ENCODE data around the gene ASTN2. TPM values are rescaled to one million over a fixed set of nuclear protein-coding genes. Genes with fewer than 3 reads are reported as not detected.

The ASTN2 gene
- total and polyA plus RNA-seq, 10 of the 15 experiments (the other 5 are each of a cell fraction or from before 2014, with no cell fraction given) = 1.4 to 15.7 (median 7.0) TPM

GRCh38 chr9:117135501-117136098 is 279.3 kb downstream of the ASTN2 start:
- no peak for TF ChIP-seq SPI1 (IDR thresholded peaks at IDR 0.05; ENCODE audit: borderline replicate concordance, insufficient read depth, low read depth, low read length)
- no peak for TF ChIP-seq ZNF384 (IDR thresholded peaks at IDR 0.05; ENCODE audit: borderline replicate concordance, low read depth, low read length)
- no peak for TF ChIP-seq ZBTB4 (CRISPR knock-in tag; IDR thresholded peaks at IDR 0.05)
- no peak for TF ChIP-seq ZSCAN29 (IDR thresholded peaks at IDR 0.05)
- TF ChIP-seq NFYB (IDR thresholded peaks at IDR 0.05; ENCODE audit: insufficient read depth, low read depth, low read length) = no peak
- TF ChIP-seq SIN3A (IDR thresholded peaks at IDR 0.05; ENCODE audit: low read depth, low read length) = no peak
- in situ Hi-C loops (cut with MboI) = no loop called here
- WGBS (ENCODE audit: insufficient coverage, insufficient replicate concordance, low lambda C conversion rate, missing lambda C conversion rate) = 0% methylated on average over 5 of the region's 5 CpGs
- Histone ChIP-seq H3K36me3 (ENCODE audit: control insufficient read depth in 2 of 2, insufficient read depth in 2 of 2, low read length in 1 of 2) (no peaks in the 10 kb centered on the region), H3K79me2 (ENCODE audit: control insufficient read depth, insufficient read depth, low read length) (no peaks in the 10 kb centered on the region), H3K27me3 (replicated peaks in 1 of 2; ENCODE audit: control insufficient read depth in 2 of 2, insufficient read depth in 2 of 2, low read length in 1 of 2) (no peaks in the 10 kb centered on the region; a peak in 1 of 4 replicates), H4K20me1 (ENCODE audit: control insufficient read depth, insufficient read depth) (no peaks in the 10 kb centered on the region), H3K9ac (ENCODE audit: control insufficient read depth, insufficient read depth, low read length) (no peak overlapping the region), H2AFZ (ENCODE audit: control insufficient read depth, low read depth, low read length) (no peak overlapping the region), H3K9me3 (replicated peaks; ENCODE audit: control insufficient read depth, insufficient read depth, low read length) (no peaks in the 10 kb centered on the region), H3K4me2 (ENCODE audit: control insufficient read depth, insufficient read depth) (no peak overlapping the region), H3K4me1 (ENCODE audit: control insufficient read depth, insufficient read depth, low read length) (no peaks in the 10 kb centered on the region), H3K27ac (ENCODE audit: control insufficient read depth, insufficient read depth) (no peak overlapping the region), H3K4me3 (no peak overlapping the region)
- BruUV-seq (replicated peaks) = no TSS peak
- CTCF ChIA-PET = no interaction called here
- ATAC-seq = no peak
- no peak for DNase-seq (ENCODE audit: low read depth, low spot score)
- RAD21 ChIA-PET (ENCODE audit: unreplicated experiment) = no interaction called here
- intact Hi-C loops (cut with micrococcal nuclease; ENCODE audit: unreplicated experiment) = no loop called here
- POLR2A ChIA-PET = interaction anchor here (0.5 kb wide), 1 partner anchor 341 kb away, joined by 3 read pairs; no protein-coding TSS in a partner anchor
- SMC1A ChIA-PET (ENCODE audit: uncharacterized antibody, unreplicated experiment) = no interaction called here
- no peak for FAIRE-seq
